Fibroblast of skin of right quadriceps (primary cell): ENCODE measurements around the gene MBOAT1.
"Not testable (repeated sequence)": the region's sequence is repeated elsewhere in the genome, so short reads cannot be mapped to it uniquely, and the experiment has no call there.

Experiments
- DNase-seq: peaks from one replicate; pipeline ENCODE4 v3.0.0-alpha.2; 2013

MBOAT1 gene

GRCh38 chr6:20168690-20169089 is 43.6 kb downstream of the MBOAT1 start:
- DNase-seq: no peak

GRCh38 chr6:20167601-20168000 is 44.7 kb downstream of the MBOAT1 start:
- DNase-seq: no peak

DNA sequence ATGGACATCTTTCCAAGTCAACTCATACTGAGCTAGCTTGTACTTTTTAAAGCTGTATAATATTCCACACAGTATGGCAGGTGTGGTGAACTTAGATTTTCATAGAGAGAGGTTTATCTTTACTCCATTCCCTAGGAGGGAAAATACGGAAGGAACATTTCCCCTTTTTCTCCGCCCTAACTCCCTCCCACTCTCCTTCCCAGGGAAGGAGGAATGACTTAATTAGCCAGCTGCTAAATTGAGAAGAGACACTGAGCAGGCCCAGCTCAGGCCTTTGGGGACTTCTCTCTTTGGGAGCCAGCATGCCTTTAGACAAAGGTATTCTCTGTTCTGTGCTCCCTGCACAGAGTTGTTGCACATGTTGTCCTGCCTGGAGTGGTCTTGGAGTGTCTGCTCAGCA is 46.1 kb downstream of the MBOAT1 start:
- no peak for DNase-seq

DNA sequence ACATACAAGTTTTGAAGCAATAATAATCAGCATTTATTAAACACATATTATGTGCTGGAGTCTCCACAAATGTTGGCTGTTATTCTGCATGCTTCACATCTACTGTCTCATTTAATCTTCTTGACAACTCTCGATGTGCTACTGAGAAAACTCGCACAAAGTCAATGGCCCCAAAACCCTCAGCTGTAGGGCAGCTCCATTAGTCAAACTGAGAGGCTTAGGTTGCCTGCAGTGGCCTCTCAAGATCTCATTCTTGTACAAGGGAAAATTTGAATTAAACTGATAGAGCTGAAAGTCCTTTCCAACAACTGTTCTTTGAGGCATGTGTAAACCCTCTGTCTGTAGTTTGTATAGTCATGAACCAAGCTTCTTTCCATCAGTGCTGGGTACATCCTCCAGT is 49.8 kb downstream of the MBOAT1 start:
- DNase-seq: no peak

- no peak for DNase-seq
Observed at GRCh38 chr6:20160541-20161283, 51.6 kb downstream of the MBOAT1 start.

DNA sequence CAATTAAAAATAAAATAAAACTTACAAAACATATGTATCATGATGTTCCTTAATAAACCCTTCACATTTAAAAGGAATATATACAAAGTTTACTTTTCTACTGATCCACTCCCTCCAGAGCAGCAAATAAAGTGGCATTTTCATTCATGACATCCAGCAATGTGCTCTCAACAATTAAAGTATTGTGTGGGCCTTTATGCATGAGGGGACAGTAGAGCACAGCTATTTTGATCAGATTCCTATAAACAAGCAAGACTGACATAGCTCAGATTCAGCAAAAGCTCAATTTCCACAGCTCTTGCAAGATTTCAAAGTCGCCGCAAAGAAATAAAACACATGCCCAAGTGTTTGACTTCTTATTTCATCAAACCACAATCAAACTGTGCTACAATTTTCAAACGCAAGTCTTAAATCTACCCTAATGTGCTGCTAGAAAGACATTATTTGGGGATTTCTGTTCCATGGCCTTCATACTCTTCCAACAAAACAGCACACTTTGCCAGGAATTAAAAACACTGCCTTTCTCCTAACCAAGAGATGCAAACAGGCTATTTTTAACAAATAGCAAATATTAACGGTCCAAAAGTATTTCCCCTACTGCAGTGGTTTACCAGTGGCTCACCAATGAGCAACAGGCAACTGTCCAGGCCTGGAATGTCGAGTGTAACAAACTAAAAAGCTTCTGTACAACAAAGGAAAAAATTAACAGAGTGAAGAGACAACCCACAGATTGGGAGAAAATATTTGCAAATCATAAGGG is 52.3 kb downstream of the MBOAT1 start:
- DNase-seq: peak; percentile 7

- no peak for DNase-seq
Observed at GRCh38 chr6:20159098-20159497, 53.2 kb downstream of the MBOAT1 start.

DNA sequence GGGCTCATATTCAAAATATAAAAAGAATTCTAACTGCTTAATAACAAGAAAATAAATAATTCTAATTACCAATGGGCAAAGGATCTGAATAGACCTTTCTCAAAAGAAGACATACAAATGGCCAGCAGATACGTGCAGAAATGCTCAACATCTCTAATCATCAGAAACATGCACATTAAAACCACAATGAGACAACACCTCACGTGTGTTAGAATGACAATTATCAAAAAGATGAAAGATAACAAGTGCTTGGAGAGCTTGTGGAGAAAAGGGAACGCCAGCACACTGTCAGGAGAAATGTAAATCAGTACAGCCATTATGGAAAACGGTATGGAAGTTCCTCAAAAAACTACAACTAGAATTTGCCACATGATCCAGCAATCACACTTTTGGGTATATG is 53.6 kb downstream of the MBOAT1 start:
- no peak for DNase-seq

- DNase-seq: no peak
Observed at GRCh38 chr6:20156824-20157223, 55.4 kb downstream of the MBOAT1 start.

GRCh38 chr6:20154753-20155152 is 57.5 kb downstream of the MBOAT1 start:
- DNase-seq: no peak

- DNase-seq: no peak
Observed at GRCh38 chr6:20153194-20153593, 59.1 kb downstream of the MBOAT1 start.

- DNase-seq: no peak
Observed at GRCh38 chr6:20148433-20148832, 63.8 kb downstream of the MBOAT1 start.

DNA sequence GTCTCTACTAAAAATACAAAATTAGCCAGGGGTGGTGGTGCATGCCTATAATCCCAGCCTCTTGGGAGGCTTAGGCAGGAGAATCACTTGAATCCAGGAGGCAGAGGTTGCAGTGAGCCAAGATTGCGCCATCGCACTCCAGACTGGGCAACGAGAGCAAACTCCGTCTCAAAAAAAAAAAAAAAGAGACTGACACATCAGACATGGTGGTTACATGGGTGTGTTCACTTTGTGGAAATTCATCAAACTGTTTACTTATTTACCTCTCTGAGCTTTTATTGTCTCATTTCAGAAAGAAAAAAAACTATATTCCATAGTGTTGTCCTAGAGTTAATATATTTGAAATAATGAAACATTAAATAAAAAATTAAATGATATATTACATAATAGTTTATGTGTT is 64.8 kb downstream of the MBOAT1 start:
- DNase-seq: no peak

GRCh38 chr6:20146831-20147230 is 65.4 kb downstream of the MBOAT1 start:
- DNase-seq: not testable (repeated sequence)

GRCh38 chr6:20146291-20146690 is 66.0 kb downstream of the MBOAT1 start:
- no peak for DNase-seq

DNA sequence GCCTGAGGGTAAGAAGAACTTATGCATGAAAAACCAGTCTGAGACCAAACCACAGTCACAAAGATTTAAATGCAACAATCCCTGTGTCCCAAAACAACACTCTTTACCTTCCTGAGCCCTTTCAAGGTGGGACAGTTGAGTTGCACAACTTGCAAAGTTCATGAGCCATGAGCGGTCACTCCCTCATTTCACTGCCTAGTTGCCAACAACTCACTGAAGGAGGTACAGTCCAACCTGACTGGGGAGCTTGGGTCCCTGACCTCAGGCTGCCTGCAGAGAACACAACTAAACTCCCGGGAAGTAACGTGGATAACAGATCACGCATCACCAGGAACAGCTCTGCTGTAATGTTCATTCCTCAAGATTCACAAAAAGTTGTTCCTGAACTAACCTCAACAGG is 69.4 kb downstream of the MBOAT1 start:
- DNase-seq: no peak

GRCh38 chr6:20141931-20142330 is 70.3 kb downstream of the MBOAT1 start:
- no peak for DNase-seq

DNA sequence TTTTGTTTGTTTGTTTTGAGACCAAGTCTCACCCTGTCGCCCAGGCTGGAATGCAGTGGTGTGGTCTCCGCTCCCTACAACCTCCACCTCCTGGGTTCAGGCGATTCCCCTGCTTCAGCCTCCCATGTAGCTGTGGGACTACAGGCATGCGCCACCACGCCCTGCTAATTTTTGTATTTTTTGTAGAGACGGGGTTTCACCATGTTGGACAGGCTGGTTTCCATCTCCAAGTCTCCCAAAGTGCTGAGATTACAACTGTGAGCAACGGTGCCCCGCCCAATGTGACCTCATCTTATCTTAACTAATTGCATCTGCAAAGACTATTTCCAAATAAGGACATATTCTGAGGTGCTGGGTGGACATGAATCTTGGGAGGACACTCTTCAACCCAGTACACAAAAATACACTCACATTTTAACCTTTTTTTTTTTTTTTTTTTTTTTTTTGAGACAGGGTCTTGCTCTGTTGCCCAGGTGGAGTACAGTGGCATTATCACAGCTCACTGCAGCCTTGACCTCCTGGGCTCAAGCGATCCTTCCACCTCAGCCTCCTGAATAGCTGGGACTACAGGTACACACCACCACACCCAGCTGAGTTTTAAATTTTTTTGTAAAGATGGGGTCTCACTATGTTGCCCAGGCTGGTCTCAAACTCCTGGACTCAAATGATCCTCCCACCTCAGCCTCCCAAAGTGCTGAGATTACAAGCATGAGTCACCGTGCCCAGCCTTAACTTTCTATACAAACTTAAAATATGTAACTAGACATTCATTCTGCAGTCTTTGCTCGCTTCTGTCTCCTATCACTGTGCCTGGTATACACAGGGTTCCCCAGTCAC is 72.9 kb downstream of the MBOAT1 start:
- DNase-seq: not testable (repeated sequence)

- DNase-seq: no peak
Observed at GRCh38 chr6:20137837-20138236, 74.4 kb downstream of the MBOAT1 start.

DNA sequence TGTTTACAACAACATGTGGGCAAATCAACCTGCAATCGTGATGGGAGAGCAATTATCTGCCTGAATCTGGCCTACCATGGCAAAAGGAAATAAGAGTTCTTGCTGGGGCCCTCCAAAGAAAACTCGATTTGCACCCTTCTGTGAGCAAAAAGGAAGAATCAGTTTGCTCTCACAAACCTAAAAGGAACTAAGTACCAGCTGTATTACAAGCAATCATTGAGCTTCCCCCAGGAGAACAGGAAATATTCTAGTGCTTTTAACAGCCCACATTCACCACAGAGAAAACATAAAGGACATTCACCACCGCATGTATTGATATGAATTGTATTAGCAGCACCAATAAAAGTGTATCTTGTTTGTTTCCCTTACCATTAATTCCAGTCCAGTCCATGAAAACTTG is 75.0 kb downstream of the MBOAT1 start:
- DNase-seq: no peak

- no peak for DNase-seq
Observed at GRCh38 chr6:20135677-20136268, 76.5 kb downstream of the MBOAT1 start.

DNA sequence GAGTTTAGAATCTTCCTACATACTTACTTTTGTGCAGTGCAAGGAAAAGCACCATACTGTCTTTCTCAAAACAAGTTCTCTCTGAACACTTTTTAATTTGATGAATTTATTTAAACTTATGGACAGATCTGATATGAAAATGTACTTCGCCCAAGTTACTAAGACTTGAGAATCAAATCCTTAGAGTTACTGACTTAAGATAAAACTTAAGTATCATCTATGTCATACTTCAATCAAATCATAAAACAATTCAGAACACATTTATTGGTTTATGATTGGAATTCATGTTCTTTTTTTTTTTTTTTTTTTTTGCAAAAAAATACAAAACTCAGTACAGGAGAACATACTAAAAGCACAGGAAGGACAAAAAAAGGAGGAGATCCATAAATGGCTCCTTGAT is 77.7 kb downstream of the MBOAT1 start:
- DNase-seq: no peak
